Body of pancreas (tissue), 4 donors: ENCODE measurements around the gene SEPTIN12.

Experiments
- CTCF ChIP-seq, 7 experiments: fragments of 450-650 bp in 4 of 7; fragments of 200-600 bp in 3 of 7; sonication (generic) in 3 of 7; IDR thresholded peaks; one replicate each; pipeline ENCODE4 v1.5.1; 2016 to 2019; ENCODE audit warnings: antibody characterized with exemption in 7 of 7
- POLR2A ChIP-seq, 3 donors: fragments of 450-650 bp; IDR thresholded peaks; one replicate each; pipeline ENCODE4 v1.6.1; 2016; ENCODE audit warnings: antibody characterized with exemption in 3 of 3, mild to moderate bottlenecking in 2 of 3

DNA sequence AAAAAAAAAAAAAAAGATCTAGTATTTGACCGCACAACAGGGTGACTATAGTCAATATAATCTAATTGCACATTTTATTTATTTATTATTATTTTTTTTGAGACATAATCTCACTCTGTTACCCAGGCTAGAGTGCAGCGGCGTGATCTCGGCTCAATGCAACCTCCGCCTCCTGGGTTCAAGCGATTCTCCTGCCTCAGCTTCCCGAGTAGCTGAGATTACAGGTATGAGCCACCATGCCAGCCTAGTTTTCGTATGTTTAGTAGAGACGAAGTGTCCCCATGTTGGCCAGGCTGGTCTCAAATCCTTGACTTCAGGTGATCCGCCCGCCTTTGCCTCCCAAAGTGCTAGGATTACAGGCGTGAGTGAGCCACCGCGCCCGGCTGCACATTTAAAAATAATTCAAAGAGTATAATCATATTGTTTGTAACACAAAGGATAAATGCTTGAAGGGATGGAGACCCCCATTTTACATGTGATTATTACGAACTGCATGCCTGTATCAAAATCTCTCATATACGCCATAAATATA is 54.9 kb downstream of the SEPTIN12 start:
- no peak for TF ChIP-seq POLR2A (IDR thresholded peaks at IDR 0.05)
- no peak for TF ChIP-seq CTCF (IDR thresholded peaks at IDR 0.05)
